Skin of body (tissue), 3 donors: Measurements from ENCODE around the gene KRTAP12-3. TPM values are rescaled to one million over a fixed set of nuclear protein-coding genes. Genes with fewer than 3 reads are reported as not detected.

Source experiments
- DNase-seq: peaks from one replicate; lab custom pipeline; 2025; lab: John Stamatoyannopoulos, UW
- small RNA-seq: library from RNA; depleted of rRNA; stranded (forward); fragments of <200 nt; gene quantifications from one replicate; pipeline ENCODE3, GENCODE V24; 2014; ENCODE audit warnings: low replicate concordance
- total RNA-seq: library from RNA; depleted of rRNA; stranded (reverse); fragments of >200 nt; gene quantifications from one replicate; pipeline ENCODE4 v1.2.3, GENCODE V29; 2014

KRTAP12-3 gene
- total RNA-seq, 1 donor from 2014 or later: not detected

DNA sequence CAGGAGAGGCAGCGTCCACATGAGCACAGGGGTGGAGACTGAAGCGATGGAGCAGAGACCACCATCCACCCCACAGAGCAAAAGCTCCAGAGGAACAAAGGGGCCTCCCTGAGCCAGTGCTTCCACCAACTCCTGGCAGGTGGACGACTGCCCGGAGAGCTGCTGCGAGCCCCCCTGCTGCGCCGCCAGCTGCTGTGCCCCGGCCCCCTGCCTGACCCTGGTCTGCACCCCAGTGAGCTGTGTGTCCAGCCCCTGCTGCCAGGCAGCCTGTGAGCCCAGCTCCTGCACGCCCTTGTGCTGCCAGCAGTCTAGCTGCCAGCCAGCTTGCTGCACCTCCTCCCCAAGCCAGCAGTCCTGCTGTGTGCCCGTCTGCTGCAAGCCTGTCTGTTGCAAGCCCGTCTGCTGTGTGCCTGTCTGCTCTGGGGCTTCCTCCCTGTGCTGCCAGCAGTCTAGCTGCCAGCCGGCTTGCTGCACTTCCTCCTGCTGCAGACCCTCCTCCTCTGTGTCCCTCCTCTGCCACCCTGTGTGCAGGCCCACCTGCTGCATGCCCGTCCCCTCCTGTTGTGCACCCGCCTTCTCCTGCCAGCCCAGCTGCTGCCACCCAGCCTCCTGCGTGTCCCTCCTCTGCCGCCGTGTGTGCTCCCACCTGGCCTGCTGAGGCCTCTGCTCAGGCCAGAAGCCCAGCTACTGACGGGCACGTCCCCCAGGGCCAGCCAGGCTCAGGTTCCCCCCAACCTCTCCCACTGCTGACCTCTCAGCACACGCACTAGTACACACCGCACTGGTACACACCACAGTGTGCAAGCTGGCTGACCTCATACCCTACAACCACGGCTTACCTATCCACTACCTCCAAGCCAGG, 44.6 kb downstream of the KRTAP12-3 start:
- no peak for DNase-seq

- DNase-seq: no peak
Observed at GRCh38 chr21:44702973-44703730, 45.4 kb downstream of the KRTAP12-3 start.

GRCh38 chr21:44703731-44704635, 46.3 kb downstream of the KRTAP12-3 start:
- no peak for DNase-seq

- no peak for DNase-seq
Observed at GRCh38 chr21:44704636-44705001, 46.9 kb downstream of the KRTAP12-3 start.

- DNase-seq: no peak
Observed at GRCh38 chr21:44706026-44706705, 48.4 kb downstream of the KRTAP12-3 start.

DNA sequence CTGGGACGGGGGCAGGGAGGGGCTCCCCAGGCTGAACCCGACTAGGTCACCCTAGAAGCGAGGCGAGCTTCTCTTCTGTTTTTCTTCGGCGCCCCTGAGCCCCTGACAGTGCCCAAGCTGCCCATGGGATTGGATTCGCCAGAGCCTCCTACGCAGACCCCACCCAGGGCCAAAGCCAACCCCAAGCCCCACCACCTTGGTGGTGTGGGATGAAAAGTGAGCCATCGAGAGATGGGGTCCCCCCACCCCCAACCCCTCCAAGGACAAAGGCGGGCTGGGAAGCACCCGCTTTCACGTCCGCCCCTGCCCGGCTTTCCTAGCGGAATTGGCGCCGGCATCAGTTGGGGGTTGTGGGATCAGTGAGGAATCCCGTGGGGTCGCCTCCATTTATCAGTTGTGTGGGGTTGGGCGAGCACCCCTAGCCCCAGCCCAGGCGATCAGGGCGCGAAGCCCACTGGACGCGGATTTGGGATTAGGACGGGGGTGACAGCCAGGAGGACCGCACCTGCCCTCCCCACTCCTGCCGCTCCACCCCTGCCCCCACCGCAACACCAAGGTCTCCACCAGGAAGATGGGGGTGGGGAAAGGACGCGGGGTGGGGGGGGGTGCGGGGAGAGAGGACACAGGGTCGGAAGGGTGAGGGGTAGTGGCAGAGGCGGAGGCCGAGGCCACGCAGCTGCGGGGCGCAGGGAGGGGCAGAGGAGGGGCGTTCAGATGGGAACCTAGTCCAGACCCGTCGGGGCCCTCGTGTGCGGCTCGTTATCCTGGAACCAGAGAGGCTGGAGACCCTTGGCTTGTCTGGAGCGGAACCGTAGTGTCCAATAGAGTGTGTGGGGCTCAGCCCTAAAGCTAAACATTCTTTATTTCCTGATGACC, 49.2 kb downstream of the KRTAP12-3 start:
- no peak for DNase-seq

Small RNA genes lying within 50 kb of the gene (small RNA-seq; reads per million reads assigned to genes)
- gene KRTAP12-6P: not detected

Other genes starting within 250 kb of the KRTAP12-3 start
- gene LRRC3, start 202.4 kb upstream of the KRTAP12-3 start, total RNA-seq: 1.7 TPM
- 0.30 TPM for gene KRTAP10-1, start 117.7 kb upstream of the KRTAP12-3 start, total RNA-seq
- 0.30 TPM for gene KRTAP10-2, start 106.4 kb upstream of the KRTAP12-3 start, total RNA-seq
- not detected for gene KRTAP10-3, start 99.1 kb upstream of the KRTAP12-3 start, total RNA-seq
- gene KRTAP10-4, start 84.2 kb upstream of the KRTAP12-3 start, total RNA-seq: 0.39 TPM
- not detected for gene KRTAP10-5, start 77.3 kb upstream of the KRTAP12-3 start, total RNA-seq
- gene KRTAP10-6, start 65.4 kb upstream of the KRTAP12-3 start, total RNA-seq: not detected
- 0.99 TPM for gene KRTAP10-7, start 57.3 kb upstream of the KRTAP12-3 start, total RNA-seq
- gene KRTAP10-8, start 45.9 kb upstream of the KRTAP12-3 start, total RNA-seq: not detected
- gene KRTAP10-9, start 30.8 kb upstream of the KRTAP12-3 start, total RNA-seq: 0.20 TPM
- gene KRTAP10-10, start 20.6 kb upstream of the KRTAP12-3 start, total RNA-seq: 0.49 TPM
- gene KRTAP10-11, start 11.5 kb upstream of the KRTAP12-3 start, total RNA-seq: 0.69 TPM
- not detected for gene KRTAP12-4, start 3.3 kb upstream of the KRTAP12-3 start, total RNA-seq
- 1.5 TPM for gene KRTAP12-2, start 9.0 kb downstream of the KRTAP12-3 start, total RNA-seq
- 2.0 TPM for gene KRTAP12-1, start 24.2 kb downstream of the KRTAP12-3 start, total RNA-seq
- gene KRTAP10-12, start 39.2 kb downstream of the KRTAP12-3 start, total RNA-seq: not detected
- gene TSPEAR, start 53.6 kb downstream of the KRTAP12-3 start, total RNA-seq: 4.1 TPM
- 65.8 TPM for gene UBE2G2, start 143.9 kb downstream of the KRTAP12-3 start, total RNA-seq
- gene SUMO3, start 160.1 kb downstream of the KRTAP12-3 start, total RNA-seq: 33.1 TPM
- gene PTTG1IP, start 215.8 kb downstream of the KRTAP12-3 start, total RNA-seq: 88.6 TPM